ENCODE data around the gene KMT2C.
"Not testable (repeated sequence)": the region's sequence is repeated elsewhere in the genome, so short reads cannot be mapped to it uniquely, and the experiment has no call there.

Gene KMT2C

DNA sequence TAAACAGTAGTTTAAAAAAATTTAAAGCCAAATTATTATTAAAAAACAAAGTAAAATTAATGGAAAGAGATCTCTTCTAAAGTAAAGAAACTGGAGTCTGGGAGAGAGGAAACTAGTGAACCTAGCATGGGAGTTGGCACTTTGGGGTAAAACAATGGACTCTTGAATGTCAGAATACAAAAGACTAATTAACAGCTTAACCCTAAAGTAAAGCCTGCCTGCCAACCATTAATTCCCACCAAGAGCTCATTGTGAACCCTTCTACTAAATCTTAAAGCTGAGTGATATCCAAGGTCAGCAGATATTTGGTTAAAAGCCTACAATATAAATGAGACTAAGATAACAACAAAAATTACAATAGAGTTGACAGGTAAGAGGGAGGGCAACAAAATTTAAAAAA, 36.5 kb downstream of the KMT2C start:
- no peak for DNase-seq

DNA sequence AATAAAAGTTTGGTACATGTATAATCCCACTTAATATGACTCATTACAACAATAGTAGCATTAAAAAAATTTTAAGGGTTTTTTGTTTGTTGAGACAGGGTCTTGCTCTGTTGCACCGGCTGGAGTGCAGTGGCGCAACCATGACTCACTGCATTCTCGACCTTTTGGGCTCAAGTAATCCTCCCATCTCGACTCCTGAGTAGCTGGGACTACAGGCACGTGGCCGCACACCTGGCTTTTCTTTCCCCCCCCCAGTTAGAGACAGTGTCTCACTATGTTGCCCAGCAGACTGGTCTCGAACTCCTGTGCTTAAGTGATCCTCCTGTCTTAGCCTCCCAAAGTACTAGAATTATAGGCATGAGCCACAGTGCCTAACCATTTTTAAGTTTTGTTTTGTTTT, 40.7 kb downstream of the KMT2C start:
- DNase-seq: no peak

DNA sequence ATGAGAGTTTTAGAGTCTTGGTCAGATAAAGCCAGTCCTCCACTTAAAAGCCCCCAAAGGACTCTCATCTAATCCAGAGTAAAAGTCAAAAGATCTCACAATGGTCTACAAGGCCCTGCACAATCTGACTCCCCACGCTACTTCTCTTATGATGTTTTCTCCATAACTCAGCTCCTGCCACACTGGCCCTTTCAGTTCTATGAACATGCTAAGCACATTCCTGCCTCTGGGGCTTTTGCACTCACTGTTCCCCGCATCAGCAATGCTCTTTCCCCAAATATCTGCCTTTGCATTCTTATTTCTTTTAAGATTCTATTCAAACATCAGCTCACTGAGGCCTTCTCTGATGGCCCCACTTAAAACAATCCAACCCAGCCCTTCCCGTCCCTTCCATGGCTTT, 41.6 kb downstream of the KMT2C start:
- DNase-seq: not testable (repeated sequence)

DNA sequence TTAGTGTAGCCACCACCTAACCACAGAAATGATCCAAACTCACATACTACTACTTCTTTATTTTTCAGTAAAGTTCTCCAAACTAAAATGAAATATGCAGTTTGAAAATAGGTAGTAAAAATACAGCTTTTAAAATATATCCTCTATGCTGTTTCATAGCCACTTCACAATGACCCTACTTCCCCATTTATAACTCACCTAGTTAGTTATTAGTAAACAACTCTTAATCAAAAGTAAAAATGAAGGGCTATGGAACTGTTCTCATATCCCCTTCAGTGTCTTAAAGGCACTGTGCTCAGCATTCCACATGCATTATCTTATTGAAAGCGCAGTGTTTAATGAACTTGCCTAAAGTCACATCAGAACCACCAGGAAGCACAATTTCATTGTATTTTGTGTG, 43.5 kb downstream of the KMT2C start:
- DNase-seq: no peak

DNA sequence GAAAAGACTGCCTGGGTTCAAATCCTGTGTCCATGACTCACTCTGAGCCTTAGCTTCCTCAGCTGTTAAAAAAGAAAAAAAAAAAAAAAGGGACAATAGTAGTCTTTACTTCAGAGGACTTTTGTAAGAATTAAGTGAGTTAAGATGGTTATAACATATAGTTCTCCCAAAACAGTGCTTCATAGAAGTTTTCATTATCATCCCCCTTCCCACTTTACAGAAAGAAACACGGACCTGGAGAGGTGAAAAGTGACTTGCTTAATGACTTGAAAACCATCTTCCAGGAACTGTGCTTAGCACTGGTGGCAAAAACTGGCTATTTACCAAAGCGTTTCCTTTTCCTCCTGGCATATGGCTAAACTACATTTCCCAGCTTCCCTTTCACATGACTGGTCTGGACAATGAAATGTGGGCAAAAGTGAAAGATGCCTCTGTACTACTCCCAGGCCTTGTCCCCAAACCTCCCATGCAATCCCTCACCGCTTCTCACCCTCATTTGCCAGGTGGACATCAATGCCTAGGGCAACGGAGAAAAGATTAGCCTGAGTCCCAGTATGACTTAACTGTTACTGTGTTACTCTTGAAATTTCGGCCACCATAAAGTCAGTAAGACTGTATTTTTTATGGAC, 49.6 kb downstream of the KMT2C start:
- DNase-seq: not testable (repeated sequence)

DNA sequence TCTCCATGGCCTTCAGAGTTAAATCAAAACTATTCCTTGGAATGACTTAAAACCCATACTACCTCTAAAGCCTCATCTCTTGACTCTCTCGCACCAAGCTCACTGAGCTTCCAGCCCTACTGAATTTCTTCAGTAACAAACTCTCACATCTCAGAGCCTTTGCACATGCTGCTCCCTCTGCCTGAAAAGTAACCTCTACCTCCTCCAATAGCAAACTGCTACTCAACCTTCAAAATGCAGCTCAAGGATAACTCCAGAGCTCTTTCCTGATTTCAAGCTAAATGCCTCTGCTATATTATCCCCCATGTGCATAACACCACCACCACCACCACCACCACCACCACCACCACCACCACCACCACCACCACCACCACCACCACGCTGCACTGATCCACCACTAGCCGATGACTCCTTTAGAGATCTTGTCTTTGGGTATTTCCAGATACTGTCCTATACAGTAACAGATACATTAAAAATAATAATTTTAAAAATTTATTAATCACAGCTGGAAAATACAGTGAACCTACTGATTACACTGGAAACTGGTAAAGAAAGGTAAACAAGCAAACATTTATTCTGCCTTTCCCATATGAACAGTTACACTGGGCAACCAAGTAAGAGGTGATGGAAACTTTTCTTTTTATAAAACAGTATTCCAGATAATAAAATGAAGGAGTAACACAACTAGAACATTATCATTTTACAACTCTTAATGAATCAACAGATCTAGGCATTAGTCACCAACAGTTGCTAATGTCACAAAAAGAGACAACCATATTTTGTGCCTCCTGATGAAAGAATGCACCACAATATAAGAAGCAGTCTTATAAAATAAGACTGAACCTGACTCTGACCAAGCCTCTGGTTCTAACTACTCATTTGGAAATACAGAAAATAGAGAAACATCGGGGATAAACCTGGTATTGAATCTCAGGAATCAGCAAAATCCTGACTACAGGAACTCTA, 51.3 kb downstream of the KMT2C start:
- DNase-seq: not testable (repeated sequence)

DNA sequence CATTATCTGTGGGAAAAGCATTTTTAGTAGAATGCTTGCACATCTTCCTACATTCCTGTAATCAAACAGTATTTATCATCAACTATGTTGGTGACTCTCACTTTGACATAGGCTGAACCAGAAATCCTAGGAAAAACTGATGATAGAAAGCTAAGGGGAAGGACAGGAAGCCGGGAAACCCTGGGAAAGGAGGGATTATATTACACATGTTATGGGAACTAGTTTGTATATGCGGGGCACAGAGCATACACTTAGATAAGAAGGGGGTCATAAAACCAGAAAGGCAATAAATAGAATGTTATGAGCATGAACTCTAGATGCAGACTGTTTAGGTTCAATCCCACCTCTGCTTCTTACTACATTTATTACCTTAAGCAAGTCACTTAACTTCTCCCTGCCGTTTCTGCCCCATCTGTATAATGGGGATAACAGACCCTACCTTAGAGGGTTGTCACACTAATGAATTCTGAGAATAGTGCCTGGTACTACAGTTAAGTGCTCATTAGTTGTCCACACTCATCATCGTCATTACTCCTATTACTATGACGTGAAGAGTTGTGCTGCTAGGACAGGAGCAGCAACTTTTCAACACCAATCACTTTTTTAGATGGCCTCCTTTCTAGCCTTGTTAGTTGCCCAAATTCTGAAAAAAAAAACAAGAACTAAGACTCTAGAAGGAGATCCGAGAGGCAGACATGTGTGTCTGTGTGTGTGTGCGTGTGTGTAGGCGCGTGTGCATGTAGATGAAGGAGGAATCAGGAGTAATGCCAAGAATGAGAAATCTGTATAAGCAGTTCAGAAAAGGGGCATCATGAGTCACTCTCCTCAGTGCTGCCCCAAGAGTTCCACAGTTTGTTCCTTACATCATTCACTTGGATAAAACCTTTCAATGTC, 52.2 kb downstream of the KMT2C start:
- no peak for DNase-seq

DNA sequence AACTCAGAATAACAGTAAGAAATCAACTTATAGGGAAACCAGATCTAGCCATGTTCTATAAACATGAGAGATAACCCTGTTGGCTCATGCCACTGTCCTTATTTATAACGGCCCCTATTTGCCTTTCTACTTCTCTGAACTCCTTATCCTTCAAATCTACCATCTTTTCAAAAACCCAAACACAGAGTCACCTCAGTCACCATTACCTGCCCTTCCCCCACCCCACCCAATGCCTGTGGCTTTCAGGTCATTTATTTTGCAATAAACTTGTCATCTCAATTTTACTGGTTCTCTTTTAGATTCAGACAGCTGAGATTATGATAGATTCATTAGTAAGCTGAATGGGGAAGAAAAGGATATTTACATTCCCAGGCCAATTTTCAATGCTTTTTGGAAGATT, 53.6 kb downstream of the KMT2C start:
- no peak for DNase-seq

DNA sequence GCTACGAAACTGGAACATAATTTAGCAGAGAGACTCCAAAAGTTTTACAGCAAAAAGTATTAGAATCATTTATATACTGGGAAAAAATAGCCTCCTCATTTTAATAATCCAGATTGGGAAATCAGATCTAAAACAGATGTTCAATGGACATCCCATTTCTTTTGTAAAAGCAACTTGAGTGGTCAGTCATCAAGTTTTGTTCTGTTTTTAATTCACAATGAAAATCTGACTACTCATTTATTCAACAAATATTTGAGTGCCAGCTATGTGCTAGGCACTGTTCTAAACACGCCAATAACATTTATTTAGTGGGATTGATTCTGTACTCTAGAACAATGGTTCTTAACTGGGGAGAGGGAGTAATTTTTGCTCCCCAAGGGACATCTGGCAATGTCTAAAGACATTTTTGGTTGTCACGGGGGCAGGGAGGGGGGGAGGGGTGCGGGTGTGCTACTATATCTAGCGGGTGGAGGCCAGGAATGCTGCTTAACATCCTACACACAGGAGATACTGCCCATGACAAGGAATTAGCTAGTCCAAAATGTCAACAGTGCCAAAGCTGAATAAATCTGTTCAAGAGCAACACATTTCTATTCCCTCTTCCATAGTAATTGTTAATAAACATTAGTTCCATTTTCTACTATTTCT, 54.7 kb downstream of the KMT2C start:
- not testable (repeated sequence) for DNase-seq

DNA sequence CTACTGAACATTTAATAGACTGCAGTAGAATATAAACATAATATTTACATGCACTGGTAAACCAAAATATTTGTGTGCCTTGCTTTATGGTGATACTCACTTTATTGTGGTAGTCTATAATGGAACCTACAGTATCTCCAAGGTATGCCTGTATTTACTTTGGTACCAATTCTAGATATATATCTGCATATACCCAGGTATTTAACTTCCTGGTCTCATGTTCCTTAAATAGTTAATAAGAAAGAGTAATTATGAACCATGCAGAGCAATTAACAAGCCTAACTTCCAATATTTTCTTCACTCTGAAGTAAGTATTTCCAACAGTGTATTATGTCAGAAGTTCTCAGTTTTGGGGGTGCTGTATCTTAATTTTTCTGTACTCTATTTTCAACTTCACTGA, 57.3 kb downstream of the KMT2C start:
- DNase-seq: not testable (repeated sequence)

DNA sequence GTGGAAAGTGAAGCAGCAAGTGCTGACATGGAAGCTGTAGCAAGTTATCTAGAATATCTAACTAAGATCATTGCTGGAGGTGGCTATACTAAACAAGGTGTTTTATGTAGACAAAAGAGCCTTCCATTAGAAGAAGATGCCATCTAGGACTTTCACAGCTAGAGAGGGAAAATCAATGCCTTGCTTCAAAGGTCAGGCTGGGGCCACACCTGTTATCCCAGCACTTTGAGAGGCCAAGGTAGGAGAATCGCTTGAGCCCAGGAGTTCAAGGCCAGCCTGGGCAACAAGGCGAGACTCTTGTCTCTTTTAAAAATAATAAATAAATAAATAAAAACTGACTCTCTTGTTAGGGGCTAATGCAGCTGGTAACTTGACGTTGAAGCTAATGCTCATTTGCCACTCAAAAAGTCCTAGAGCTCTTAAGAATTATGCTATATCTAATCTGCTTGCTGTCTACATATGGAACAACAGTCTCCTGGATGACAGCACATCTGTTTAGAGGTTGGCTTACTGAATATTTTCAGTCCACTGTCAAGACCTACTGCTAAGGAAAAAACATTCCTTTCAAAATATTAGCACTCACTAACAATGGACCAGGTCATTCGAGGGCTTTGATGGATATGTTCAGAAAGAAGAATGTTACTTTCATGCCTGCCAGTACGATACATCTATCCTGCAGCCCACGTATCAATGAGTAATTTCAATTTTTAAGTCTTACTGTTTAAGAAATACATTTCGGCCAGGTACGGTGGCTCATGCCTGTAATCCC, 58.9 kb downstream of the KMT2C start:
- not testable (repeated sequence) for DNase-seq

DNA sequence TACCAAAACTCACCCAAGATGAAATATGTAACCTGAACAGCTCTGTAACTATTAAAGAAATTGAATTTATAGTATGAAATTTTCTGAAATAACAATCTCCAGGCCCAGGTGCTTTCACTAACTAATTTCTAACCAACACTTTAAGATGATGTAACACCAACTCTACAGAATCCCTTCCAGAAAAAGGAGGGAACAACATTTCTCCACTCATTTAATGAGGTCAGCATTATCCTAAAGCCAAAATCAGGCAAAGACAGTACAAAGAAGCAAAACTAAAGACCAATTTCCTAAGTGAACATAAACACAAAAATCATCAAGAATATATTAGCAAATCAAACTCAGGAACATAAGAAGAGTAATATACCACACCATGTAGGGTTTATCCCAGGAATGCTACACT, 65.5 kb downstream of the KMT2C start:
- DNase-seq: no peak

DNA sequence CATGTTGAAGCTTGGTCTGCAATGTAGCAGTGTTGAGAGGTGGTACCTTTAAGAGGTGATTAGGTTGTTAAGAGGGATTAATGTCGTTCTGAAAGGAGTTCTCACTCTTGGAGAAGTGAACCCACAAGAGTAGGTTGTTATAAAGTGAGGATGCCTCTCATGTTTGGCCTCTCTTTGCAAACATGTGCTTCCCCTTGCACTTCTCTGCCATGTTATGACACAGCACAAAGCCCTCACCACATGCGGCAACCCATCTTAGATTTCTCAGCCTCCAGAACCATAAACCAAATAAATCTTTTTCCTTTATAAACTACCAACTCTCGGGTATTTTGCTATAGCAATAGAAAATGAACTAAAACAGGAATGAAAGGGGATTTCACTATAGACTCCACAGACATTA, 66.3 kb downstream of the KMT2C start:
- no peak for DNase-seq

DNA sequence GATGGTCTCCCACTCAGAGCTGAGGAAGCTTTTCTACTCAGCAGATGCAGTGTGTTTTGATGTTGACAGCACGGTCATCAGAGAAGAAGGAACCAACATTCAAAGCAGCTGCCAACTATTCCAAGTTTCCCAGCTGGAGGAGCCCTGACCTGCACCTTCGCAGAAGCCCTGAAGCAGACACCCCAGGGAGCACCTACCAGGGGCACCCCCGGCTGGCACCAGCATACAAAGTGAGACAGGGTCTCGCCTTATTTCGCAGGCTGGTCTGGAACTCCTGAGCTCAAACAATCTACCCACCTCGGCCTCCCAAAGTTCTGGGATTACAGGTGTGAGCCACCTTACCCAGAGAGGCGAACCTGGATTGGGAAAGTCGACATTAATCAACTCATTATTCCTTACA, 68.6 kb downstream of the KMT2C start:
- no peak for DNase-seq

DNA sequence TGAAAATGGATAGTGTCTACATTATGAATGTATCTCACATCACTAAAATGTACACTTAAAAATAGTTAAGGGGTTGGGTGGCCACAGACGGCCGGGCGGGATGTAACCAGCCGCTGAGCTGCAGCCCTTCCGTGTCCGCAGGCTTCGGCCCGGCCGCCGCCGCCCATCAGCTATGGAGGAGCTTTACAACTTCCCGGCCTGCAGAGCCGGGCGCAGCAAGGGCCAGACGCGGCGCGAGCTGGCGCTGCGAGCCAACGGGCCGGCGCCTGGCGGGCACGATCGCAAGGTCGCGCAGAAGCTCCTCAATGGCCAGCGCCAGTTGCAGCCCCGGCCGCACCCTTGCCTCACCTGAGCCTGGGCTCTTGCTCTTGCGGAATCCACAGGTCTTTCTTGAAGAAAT, 69.1 kb downstream of the KMT2C start:
- no peak for DNase-seq

DNA sequence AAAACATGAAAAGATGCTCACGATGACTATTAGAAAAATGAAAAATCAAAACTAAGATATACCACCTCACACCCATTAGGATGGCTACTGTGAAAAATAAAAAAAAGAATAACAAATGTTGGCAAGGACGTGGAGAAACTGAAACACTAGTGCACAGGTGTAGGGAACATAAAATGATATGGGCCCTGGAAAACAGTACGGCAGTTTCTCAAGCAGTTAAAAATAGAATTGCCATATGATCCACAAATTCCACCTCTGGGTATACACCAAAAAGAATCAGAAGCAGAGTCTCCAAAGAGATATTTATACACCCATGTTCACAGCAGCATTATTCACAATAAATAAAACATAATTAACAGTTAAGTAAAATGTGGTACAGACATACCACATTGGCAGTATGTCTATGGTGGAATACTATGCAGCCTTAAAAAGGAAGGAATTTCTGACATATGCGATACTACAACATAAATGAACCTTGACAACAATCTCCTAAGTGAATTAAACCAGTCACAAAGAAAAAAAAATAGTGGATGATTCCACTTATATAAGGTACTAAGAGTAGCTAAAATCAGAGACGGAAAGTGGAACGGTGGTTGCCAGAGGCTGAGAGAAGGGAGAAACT, 69.7 kb downstream of the KMT2C start:
- DNase-seq: no peak

DNA sequence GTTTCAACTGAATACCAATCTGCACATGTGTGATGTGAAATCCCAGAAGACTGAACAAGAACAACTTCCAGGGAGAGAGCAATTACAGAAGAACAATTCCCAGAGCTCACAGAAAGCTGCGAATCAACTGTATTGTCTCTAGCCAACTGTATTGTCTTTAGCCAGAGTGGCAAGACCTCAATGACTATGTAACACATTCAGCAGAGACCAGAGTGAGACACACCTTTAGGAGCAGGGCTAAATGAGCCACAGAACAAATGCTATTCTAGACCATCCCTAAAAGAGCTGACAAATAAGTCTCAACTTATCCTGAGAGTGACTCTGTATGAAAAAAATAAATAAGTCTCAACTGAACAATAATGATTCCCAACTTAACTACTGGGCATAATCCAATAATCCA, 72.0 kb downstream of the KMT2C start:
- DNase-seq: no peak

DNA sequence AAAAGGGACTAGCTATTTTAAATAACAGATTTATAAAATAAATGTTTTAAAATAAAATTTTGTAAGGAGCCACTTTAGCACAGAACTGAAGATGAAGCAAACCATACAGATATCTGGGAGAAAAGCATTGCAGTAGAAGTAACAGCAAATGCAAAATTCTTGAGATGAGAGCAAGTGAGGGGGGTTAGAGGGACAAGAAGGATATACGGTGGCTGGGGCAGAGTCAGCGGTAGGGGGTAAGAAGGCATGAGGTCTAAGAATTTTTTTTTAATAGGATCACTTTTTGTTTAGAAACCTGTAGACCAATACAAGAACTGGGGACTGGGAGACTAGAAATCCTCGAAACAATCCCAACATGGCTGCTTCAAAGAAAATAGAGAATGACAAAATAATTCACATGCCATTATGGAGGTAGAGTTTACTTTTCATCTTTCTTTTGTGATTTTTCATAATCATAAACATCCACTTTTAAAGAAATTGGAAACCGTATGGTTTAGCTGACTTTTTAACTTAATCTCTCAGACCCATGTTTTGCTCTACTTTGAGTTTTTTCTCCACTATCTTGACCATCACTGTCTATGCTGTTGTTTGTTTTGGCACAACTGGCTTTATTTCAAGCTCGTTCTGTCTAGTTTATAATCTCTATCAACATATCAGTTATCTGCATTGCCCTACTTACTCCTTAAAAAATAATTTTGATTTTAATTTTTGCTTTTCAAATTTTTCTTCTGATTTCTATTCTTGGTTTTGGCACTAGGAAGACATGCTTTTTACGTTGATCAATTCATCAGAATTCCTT, 73.5 kb downstream of the KMT2C start:
- DNase-seq: no peak

DNA sequence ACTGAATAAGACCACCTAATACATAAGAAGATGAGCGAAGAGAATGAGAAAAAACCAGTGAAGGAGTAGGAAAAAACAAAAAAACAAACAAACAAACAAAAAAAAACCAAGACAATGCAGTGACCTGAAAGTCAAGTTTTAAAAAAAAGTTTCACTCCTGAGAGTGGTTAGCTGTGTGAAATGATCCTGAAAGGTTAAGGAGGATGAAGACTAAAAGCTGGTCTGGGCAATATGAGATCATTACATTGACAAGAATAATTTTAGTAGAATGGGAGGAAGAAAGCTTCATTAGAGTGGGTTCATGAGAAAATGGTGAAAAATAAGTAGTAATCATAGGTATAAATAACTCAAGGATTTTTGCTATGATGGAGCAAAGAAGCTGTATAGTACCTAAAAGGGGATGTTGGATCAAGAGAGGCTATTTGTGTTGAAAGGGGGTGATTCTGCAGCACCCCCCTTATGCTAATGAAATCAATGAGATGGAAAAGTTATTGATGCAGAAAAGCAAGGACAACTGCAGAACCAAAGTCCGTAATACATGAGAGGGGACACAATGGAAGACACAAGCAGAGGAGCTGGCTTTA, 80.2 kb downstream of the KMT2C start:
- no peak for DNase-seq

DNA sequence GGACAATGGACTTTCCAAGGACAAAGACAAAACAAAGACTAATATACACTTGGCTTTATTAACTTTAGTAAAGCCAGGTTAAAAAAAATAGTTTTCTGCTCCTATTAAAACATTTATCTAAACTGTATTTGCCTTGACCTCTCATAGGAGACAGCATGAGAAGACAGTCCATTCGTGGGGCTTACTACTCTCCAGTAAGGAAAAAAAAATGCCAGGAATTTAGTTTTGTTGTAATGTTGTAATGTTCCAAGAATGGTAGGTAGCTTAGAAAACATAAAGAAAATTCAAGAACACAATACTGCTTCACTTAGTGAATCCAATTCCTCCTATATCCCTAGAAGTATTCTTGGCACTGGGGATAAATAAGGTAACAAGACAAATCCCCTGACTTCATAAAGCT, 81.7 kb downstream of the KMT2C start:
- no peak for DNase-seq
